AG10803 (cell line): Measurements from ENCODE around the gene GOLM1.

Experiments used
- DNase-seq: peaks from one replicate; pipeline ENCODE4 v3.0.0; 2010; ENCODE audit warnings: low read depth
- H3K4me3 ChIP-seq: 2 replicates; pipeline ENCODE4 v1.5.1; 2011; ENCODE audit warnings: mild to moderate bottlenecking, low read length, control low read depth
- CTCF ChIP-seq: conservative IDR thresholded peaks from 2 replicates; pipeline ENCODE4 v1.5.1; 2011; ENCODE audit warnings: mild to moderate bottlenecking, low read length, control low read depth, inconsistent platforms

Gene GOLM1

DNA sequence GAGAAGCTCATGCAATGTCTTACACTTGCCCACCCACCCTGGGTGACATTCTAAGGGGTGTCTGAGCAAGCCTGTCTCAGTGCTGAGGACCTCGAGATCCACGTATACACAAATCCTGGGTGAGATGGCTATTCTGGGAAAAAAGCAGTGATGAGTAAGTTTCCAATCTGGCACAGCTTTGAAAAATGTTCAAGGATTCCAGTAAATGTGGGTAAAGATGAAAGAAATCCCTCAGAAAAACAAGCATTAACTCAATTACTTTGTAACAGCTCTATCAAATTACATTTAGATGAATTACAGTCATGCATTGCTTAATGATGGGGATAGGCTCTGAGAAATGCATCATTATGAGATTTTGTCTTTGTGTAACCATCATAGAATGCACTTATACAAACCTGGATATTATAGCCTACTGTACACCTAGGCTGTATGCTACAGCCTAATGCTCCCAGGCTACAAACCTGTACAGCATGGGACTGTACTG lies 26.9 kb downstream of the GOLM1 start:
- H3K4me3 ChIP-seq = no peak overlapping the region
- DNase-seq = peak; percentile 44
- TF ChIP-seq CTCF = no peak

- DNase-seq = no peak
- no peak overlapping the region for H3K4me3 ChIP-seq
- TF ChIP-seq CTCF = no peak
Measured at GRCh38 chr9:86069206-86069869, 30.0 kb downstream of the GOLM1 start.

DNA sequence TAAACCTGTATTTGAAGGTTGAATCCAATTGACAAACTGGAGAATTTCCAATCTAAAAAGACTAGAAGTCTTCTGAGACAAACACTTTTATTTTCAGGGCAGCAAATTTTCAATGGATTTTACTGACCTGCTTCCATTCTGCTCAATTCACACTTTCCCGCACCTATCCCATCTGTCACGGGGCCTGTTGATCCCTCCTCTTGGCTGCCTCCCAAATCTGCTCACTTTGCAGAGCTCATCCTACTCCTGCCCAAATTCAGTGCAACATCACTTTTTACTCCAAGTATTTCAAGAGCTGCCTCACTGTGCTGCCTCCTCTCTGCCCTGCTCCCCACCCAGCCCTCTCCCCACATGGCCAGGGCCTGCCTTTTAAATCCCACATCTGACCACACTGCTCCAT lies 35.1 kb downstream of the GOLM1 start:
- TF ChIP-seq CTCF = no peak
- H3K4me3 ChIP-seq = no peak overlapping the region
- no peak for DNase-seq

- TF ChIP-seq CTCF = no peak
- no peak for DNase-seq
- no peak overlapping the region for H3K4me3 ChIP-seq
Measured at GRCh38 chr9:86062845-86063693, 36.3 kb downstream of the GOLM1 start.

DNA sequence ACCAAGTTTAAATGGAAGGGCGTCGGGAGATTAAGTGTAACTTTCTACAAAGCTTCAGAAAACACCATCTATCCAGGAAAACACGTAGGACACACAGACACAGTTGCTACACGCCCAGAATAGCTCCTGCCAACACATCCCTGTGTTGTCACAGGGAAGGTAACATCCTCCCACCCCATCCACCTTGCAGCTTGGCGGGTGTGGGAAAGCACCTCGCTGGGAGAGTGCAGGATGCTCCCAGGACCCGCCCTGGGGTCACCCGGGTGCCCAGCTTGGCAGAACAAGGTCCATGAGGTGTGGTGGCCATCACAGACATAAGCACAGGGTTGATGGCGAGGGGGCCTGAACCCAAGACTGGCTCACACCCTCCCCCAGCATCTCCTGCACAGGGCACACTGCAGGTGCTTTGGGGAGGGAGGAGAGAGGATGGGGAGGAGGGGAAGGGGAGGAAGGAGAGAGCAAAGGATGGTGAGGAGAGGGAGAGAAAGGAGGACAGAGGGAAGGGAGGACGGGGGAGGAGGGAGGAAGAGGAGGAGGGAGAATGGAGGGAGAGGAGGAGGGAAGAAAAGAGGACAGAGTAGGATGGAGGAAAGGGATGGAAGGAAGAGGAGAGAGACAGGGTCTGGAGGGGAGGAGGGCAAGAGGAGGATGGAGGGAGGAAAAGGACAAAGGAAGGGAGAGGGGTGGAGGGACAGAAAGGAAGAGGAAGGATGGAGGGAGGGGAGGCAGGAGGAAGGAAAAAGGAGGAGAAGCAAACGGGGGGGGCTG lies 37.2 kb downstream of the GOLM1 start:
- DNase-seq = no peak
- TF ChIP-seq CTCF = no peak
- H3K4me3 ChIP-seq = no peak overlapping the region

- TF ChIP-seq CTCF = no peak
- no peak for DNase-seq
- no peak overlapping the region for H3K4me3 ChIP-seq
Measured at GRCh38 chr9:86057491-86057890, 41.9 kb downstream of the GOLM1 start.
